IMR-90 (cell line): ENCODE measurements around the gene SPARCL1. TPM values are rescaled to one million over a fixed set of nuclear protein-coding genes. Genes with fewer than 3 reads are reported as not detected.

Source experiments
- ATAC-seq: fragments of 200-7000 bp; cut with Tn5 transposase; 2 replicates; pipeline ENCODE4 v1.9.1; 2020; ENCODE audit warnings: low read depth, mild to moderate bottlenecking, moderate library complexity
- BruUV-seq: library from RNA; stranded (reverse); fragments of 400-500 nt; replicated peaks from 2 replicates; lab custom pipeline; 2021; lab: Mats Ljungman, UMichigan
- CTCF ChIA-PET: fragments of 300-600 bp; formaldehyde crosslinking; extraction: SDS; loops from one replicate; lab custom pipeline; 2021; ENCODE audit warnings: antibody characterized with exemption; lab: Yijun Ruan, JAX
- POLR2A ChIA-PET: fragments of 300-600 bp; sonication (Branson Sonifier 250); formaldehyde crosslinking; loops from one replicate; lab custom pipeline; 2022; ENCODE audit warnings: antibody characterized with exemption; ENCODE audit not compliant: unreplicated experiment; lab: Charles Lee
- DNase-seq: peaks from one replicate; pipeline ENCODE4 v3.0.0; 2013
- H2AFZ ChIP-seq: replicated peaks from 2 replicates; pipeline ENCODE3; 2013; ENCODE audit warnings: low read length, mild to moderate bottlenecking; ENCODE audit not compliant: poor library complexity
- H2AK5ac ChIP-seq: 2 replicates; pipeline ENCODE4 v1.6.1; 2013; ENCODE audit warnings: low read depth, low read length, inconsistent platforms
- H2AK9ac ChIP-seq: replicated peaks from 2 replicates; pipeline ENCODE3; 2013; ENCODE audit warnings: mild to moderate bottlenecking, low read depth, low read length, moderate library complexity; ENCODE audit not compliant: poor library complexity
- H2BK120ac ChIP-seq: 2 replicates; pipeline ENCODE4 v1.6.1; 2013; ENCODE audit warnings: low read depth, low read length, inconsistent platforms
- H2BK15ac ChIP-seq: 3 replicates; pipeline ENCODE4 v1.6.1; 2013; ENCODE audit warnings: low read depth, low read length, inconsistent platforms
- H2BK20ac ChIP-seq: 2 replicates; pipeline ENCODE4 v1.6.1; 2013; ENCODE audit warnings: low read depth, mild to moderate bottlenecking, inconsistent platforms, low read length, moderate library complexity
- H2BK5ac ChIP-seq: 2 replicates; pipeline ENCODE4 v1.6.1; 2013; ENCODE audit warnings: mild to moderate bottlenecking, low read depth, low read length, inconsistent platforms; ENCODE audit not compliant: poor library complexity, severe bottlenecking
- H3K14ac ChIP-seq: replicated peaks from 2 replicates; pipeline ENCODE4 v1.6.1; 2013; ENCODE audit warnings: low read depth, low read length, inconsistent platforms
- H3K18ac ChIP-seq: 2 replicates; pipeline ENCODE4 v1.6.1; 2013; ENCODE audit warnings: low read depth, low read length, control low read depth
- H3K23ac ChIP-seq: 2 replicates; pipeline ENCODE4 v1.6.1; 2013; ENCODE audit warnings: low read depth, low read length, inconsistent platforms
- H3K27ac ChIP-seq: 2 replicates; pipeline ENCODE4 v1.5.1; 2013; ENCODE audit warnings: mild to moderate bottlenecking, control low read depth, low read length; ENCODE audit not compliant: insufficient read depth
- H3K27me3 ChIP-seq: 2 replicates; pipeline ENCODE4 v1.6.1; 2013; ENCODE audit warnings: low read length; ENCODE audit not compliant: control insufficient read depth, insufficient read depth
- H3K36me3 ChIP-seq: 2 replicates; pipeline ENCODE4 v1.6.1; 2013; ENCODE audit warnings: low read length, mixed read lengths; ENCODE audit not compliant: control insufficient read depth, insufficient read depth
- H3K4ac ChIP-seq: 2 replicates; pipeline ENCODE4 v1.6.1; 2013; ENCODE audit warnings: low read depth, low read length, inconsistent platforms
- H3K4me1 ChIP-seq: 2 replicates; pipeline ENCODE4 v1.6.1; 2013; ENCODE audit warnings: low read length, mixed read lengths; ENCODE audit not compliant: control insufficient read depth, insufficient read depth
- H3K4me2 ChIP-seq: 2 replicates; pipeline ENCODE4 v1.6.1; 2013; ENCODE audit warnings: low read depth, mild to moderate bottlenecking, control low read depth, low read length, moderate library complexity
- H3K4me3 ChIP-seq: 2 replicates; pipeline ENCODE4 v1.5.1; 2013; ENCODE audit warnings: low read depth, mild to moderate bottlenecking, control low read depth, low read length, moderate library complexity; ENCODE audit not compliant: insufficient read depth
- H3K56ac ChIP-seq: 2 replicates; pipeline ENCODE4 v1.6.1; 2013; ENCODE audit warnings: low read length, inconsistent platforms; ENCODE audit not compliant: insufficient read depth; ENCODE audit errors: extremely low read depth
- H3K79me1 ChIP-seq, 2 experiments: 2 replicates each; pipeline ENCODE4 v1.6.1; 2013; ENCODE audit warnings: low read length in 2 of 2, inconsistent platforms in 1 of 2, low read depth in 1 of 2
- H3K9ac ChIP-seq: 2 replicates; pipeline ENCODE4 v1.6.1; 2013; ENCODE audit warnings: low read depth, low read length, control low read depth
- H3K9me1 ChIP-seq: 2 replicates; pipeline ENCODE4 v1.6.1; 2013; ENCODE audit warnings: low read length, inconsistent platforms; ENCODE audit not compliant: insufficient read depth
- H3K9me3 ChIP-seq: 2 replicates; pipeline ENCODE4 v1.6.1; 2013; ENCODE audit warnings: low read length; ENCODE audit not compliant: control insufficient read depth, insufficient read depth
- H4K20me1 ChIP-seq: 2 replicates; pipeline ENCODE4 v1.6.1; 2013; ENCODE audit warnings: low read length, inconsistent platforms; ENCODE audit not compliant: insufficient read depth
- H4K5ac ChIP-seq: 2 replicates; pipeline ENCODE4 v1.6.1; 2013; ENCODE audit warnings: mild to moderate bottlenecking, low read depth, low read length, control low read depth
- H4K8ac ChIP-seq, 2 experiments: 2 replicates each; pipeline ENCODE4 v1.6.1; 2013; ENCODE audit warnings: low read depth in 2 of 2, low read length in 2 of 2, control low read depth in 1 of 2, inconsistent platforms in 1 of 2
- H4K91ac ChIP-seq: 2 replicates; pipeline ENCODE4 v1.6.1; 2013; ENCODE audit warnings: low read depth, low read length, inconsistent platforms; ENCODE audit not compliant: insufficient read depth
- MAFK ChIP-seq: IDR thresholded peaks from 2 replicates; pipeline ENCODE4 v1.6.1; 2012; ENCODE audit warnings: low read depth, low read length, improper control_type of control experiment
- NFE2L2 ChIP-seq: fragments of 150-350 bp; IDR thresholded peaks from 2 replicates; pipeline ENCODE4 v1.6.1; 2016; ENCODE audit warnings: low read depth, mild to moderate bottlenecking, low read length
- USF2 ChIP-seq: fragments of 150-350 bp; IDR thresholded peaks from 2 replicates; pipeline ENCODE4 v1.6.1; 2017; ENCODE audit warnings: mild to moderate bottlenecking, antibody characterized with exemption, low read length, low read depth
- WGBS, 2 experiments: methylation state at CpG; one replicate each; pipeline versions ENCODE4 v1.1.5 to v1.1.7; 2013; ENCODE audit warnings: missing lambda C conversion rate in 2 of 2; ENCODE audit not compliant: insufficient read length in 1 of 2; ENCODE audit errors: extremely low coverage in 2 of 2; 5-methylcytosine and 5-hydroxymethylcytosine counted together
- dilution Hi-C: fragments of 300-500 bp; cut with HindIII; formaldehyde crosslinking; loops from one replicate; pipeline ENCODE4 v1.14.3; 2018; ENCODE audit warnings: low sequenced_read_pairs; ENCODE audit not compliant: unreplicated experiment
- in situ Hi-C: fragments of 300-500 bp; cut with MboI; formaldehyde crosslinking; loops from 3 replicates; pipeline ENCODE4 v1.14.3; 2019; ENCODE audit warnings: low sequenced_read_pairs, inconsistent platforms, mixed read lengths
- intact Hi-C: fragments of 100-400 bp; cut with micrococcal nuclease; formaldehyde crosslinking; loops from 2 replicates; pipeline ENCODE4 v1.10.0; 2022
- polyA plus RNA-seq, 3 experiments: library from polyadenylated mRNA; depleted of rRNA; stranded (reverse); fragments of >200 nt; gene quantifications; 2 replicates each; pipeline ENCODE4 v1.2.3, GENCODE V29; 2012; ENCODE audit warnings: low replicate concordance in 1 of 3
- total RNA-seq: library from RNA; depleted of rRNA; stranded (reverse); fragments of >200 nt; gene quantifications from 2 replicates; pipeline ENCODE4 v1.2.3, GENCODE V29; 2012

Gene SPARCL1
- total and polyA plus RNA-seq, 2 of the 4 experiments (the other 2 are of a cell fraction): not detected

DNA sequence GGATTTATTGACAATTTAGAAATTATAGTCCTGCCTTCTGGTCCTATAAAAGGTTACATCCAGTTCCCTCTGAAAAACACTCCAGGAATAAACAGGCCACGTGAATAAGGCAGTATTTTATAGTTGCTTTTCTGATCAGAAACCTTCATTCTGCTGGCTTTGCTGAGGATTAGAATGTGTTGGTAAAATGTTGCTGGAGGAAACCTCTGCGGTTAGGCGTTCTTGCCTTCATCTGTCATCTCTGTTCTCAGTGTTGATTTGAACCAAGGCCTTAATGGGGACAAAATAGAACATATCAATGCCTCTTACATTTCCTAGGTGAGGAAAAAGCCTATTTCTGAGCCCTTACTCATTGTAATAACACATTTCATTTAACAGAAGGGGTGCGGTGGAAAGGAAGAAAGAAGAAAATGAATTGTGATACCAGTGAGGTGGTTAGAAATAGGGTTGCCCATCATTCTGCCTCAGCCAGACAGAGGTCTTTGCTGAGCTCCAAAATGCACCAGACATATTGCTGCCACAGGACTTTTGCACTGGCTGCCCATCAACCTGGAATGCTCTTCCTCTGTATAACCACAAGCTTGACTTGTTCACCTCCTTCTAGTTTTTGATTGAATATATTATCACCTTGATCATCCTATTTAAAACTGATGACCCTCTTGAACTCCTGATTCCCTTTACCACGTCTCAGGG is 18.0 kb upstream of the SPARCL1 start:
- Histone ChIP-seq H2AFZ (no peak overlapping the region), H2BK5ac (no peak overlapping the region), H3K27me3 (peaks cover 2% of the 10 kb centered on the region), H3K9me1 (no peaks in the 10 kb centered on the region), H3K14ac (no peak overlapping the region), H3K4me1 (no peaks in the 10 kb centered on the region), H2BK20ac (no peak overlapping the region), H4K8ac (no peak overlapping the region), H2BK15ac (no peak overlapping the region), H3K4me2 (no peak overlapping the region), H3K56ac (no peak overlapping the region), H3K79me1 (no peaks in the 10 kb centered on the region), H2BK120ac (no peak overlapping the region), H4K20me1 (no peaks in the 10 kb centered on the region), H3K36me3 (no peaks in the 10 kb centered on the region), H3K18ac (no peak overlapping the region), H4K91ac (no peak overlapping the region), H3K9me3 (no peaks in the 10 kb centered on the region), H2AK5ac (no peak overlapping the region), H3K4me3 (no peak overlapping the region), H2AK9ac (no peak overlapping the region), H3K23ac (no peak overlapping the region), H3K27ac (no peak overlapping the region), H3K4ac (no peak overlapping the region), H3K9ac (no peak overlapping the region), H4K5ac (no peak overlapping the region)
- intact Hi-C loops: no loop called here
- TF ChIP-seq USF2: no peak
- TF ChIP-seq NFE2L2: no peak
- TF ChIP-seq MAFK: no peak
- WGBS, 2 experiments: no CpG with 5 or more reads among the region's 5 CpGs
- no TSS peak for BruUV-seq
- in situ Hi-C loops: loop anchor here (10.0 kb wide), 1 partner anchor 298 kb away; no protein-coding TSS in a partner anchor
- DNase-seq (no peak), ATAC-seq (no peak)
- ChIA-PET CTCF (no interaction called here), POLR2A (no interaction called here)
- dilution Hi-C loops: no loop called here
